ENCODE results near the gene ZMYND10. TPM values are rescaled to one million over a fixed set of nuclear protein-coding genes. Genes with fewer than 3 reads are reported as not detected.

Gene ZMYND10
- 0.37 and 3.2 TPM in 2 replicates for total RNA-seq (2014; rRNA removed; shearing (Covaris generic))

- DNase-seq (ENCODE audit: low read depth) = peak; percentile 56
Measured at GRCh38 chr3:50345586-50346234, at the start of gene ZMYND10. ZMYND10 (minus strand) TSS chr3:50345732; CDS start chr3:50345579, 153 bp downstream.

DNA sequence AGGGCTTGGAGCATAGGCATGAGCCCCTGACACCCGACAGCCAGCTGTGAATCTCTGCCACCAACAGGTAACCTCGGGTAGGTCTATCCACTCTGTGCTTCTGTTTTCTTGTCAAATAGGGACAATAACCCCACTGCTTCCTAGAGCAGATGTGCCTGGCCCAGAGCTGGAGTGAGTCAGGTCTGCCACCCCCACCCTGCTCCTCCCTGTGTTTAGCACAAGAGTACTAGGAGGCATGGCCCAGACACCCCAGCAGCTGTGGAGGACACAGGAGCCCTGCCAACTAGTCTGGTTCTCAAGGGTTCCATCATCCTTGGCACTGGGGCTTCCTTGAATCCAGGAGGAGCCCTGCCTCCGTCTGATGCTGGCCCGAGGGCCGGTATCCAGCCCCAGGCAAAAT lies 47.5 kb upstream of the ZMYND10 start:
- DNase-seq (ENCODE audit: low read depth) = no peak

GRCh38 chr3:50392101-50392715 lies 46.7 kb upstream of the ZMYND10 start:
- no peak for DNase-seq (ENCODE audit: low read depth)

DNA sequence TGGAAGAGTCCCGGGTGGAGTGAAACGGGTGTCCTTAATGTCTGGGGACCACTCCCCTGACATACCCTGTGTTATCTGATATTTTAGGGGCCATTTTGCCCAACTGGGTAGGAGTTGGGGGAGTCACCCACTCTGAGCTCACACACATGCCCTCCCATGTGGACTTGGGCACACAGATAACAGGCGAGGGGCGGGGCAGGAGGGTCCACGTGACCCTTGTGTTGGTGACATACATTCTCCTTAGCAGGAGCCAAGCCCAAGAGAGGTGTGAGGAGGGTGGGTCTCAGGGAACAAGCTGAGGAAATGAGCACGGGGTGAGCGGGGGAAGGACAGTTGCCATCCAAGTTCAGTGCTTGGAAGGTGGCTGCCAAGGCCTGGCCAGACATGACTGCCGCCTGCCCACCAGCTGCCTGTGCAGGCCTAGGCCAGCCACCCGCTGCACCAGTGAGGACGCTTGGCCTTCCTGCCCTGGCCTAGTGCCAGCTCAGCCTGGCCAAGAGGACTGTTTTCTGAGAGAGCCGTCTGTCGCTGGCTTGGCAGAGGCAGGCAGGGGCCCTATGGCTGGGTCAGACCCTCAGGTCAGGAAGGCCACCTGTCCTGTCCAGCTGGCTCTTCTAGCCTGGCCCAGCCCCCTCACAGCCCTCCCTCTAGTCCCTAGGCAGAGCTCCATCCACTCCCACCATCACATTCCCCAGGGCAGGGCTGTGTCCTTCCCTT lies 45.1 kb upstream of the ZMYND10 start:
- no peak for DNase-seq (ENCODE audit: low read depth)

DNA sequence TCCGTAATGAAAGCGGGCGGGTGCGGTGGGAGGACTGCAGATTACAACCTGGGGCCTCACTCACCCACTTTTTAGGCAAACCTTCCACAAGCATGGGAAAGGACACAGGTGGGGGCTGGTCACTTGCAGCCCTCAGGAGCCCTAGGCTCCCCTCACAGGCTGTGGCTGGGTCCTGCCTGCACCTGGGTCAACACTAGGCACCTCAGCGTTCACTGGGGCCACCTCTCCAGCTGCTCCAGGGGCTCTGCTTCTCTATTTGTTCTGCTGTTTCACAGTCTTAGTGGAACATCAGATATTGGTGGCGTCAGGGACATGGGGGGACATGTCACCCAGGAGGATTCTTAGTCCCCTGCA lies 43.9 kb upstream of the ZMYND10 start:
- DNase-seq (ENCODE audit: low read depth) = no peak

GRCh38 chr3:50388720-50389413 lies 43.3 kb upstream of the ZMYND10 start:
- DNase-seq (ENCODE audit: low read depth) = peak; percentile 22

- no peak for DNase-seq (ENCODE audit: low read depth)
Measured at GRCh38 chr3:50388016-50388719, 42.6 kb upstream of the ZMYND10 start.

DNA sequence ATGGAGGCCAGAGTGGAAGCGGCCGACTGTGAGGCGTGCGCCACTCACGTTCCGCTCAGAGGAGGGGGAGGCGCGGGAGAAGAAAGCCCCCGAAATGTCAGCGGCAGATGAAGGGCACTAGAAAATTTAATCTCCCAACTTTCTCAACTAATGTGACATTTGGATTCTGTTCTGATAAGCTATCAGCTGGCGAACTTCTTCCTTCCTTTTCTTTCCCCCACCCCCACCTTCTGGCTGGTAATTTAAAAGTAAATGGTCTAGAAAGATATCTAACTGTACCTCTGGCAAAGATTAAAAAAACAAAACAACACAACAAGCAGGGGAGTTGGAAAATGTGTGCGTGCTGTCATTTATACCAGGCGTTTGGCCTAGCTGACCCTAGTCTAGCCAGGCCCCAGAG lies 40.2 kb upstream of the ZMYND10 start:
- DNase-seq (ENCODE audit: low read depth) = no peak

- no peak for DNase-seq (ENCODE audit: low read depth)
Measured at GRCh38 chr3:50383750-50384149, 38.2 kb upstream of the ZMYND10 start.

DNA sequence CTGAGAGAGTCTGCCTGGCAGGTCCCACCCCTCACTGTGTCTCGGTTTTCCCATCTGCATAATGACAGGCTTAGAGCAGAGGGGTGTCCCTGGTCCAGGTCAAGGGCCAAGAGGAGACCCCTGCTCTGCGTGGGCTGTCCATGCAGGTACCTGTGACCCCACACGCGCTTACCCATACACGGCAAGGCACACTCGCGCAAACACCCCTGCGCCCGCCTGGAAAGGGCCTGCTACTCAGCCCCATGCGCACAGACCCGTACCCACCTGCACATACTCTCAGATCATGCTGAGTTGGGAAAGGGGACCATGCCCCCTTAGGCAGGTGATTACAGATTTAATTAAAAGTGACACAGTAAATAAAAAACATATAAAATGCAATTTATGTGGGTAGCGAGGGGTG lies 37.2 kb upstream of the ZMYND10 start:
- no peak for DNase-seq (ENCODE audit: low read depth)

DNA sequence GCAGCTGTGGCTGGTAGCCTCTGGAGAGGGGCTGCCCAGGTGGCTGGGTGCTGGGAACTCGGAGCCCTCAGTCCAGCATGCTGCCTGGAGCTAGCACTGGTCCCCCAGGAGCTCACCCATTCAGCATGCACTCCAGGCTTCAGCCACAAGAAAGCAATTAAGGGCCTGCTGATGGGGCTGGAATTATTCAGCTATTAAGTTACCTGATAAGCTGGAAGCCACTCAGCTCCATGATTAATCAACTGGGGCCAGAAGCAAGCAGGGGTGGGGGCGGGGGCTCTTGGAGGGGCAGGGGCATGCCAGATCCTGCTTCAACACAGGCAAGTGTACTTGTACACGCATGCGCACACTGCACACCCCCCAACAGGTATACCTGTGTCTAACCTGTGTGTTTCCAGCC lies 35.9 kb upstream of the ZMYND10 start:
- no peak for DNase-seq (ENCODE audit: low read depth)

GRCh38 chr3:50380405-50381085 lies 35.0 kb upstream of the ZMYND10 start:
- DNase-seq (ENCODE audit: low read depth) = no peak

- DNase-seq (ENCODE audit: low read depth) = no peak
Measured at GRCh38 chr3:50378757-50379156, 33.2 kb upstream of the ZMYND10 start.

- DNase-seq (ENCODE audit: low read depth) = no peak
Measured at GRCh38 chr3:50378024-50378423, 32.5 kb upstream of the ZMYND10 start.

DNA sequence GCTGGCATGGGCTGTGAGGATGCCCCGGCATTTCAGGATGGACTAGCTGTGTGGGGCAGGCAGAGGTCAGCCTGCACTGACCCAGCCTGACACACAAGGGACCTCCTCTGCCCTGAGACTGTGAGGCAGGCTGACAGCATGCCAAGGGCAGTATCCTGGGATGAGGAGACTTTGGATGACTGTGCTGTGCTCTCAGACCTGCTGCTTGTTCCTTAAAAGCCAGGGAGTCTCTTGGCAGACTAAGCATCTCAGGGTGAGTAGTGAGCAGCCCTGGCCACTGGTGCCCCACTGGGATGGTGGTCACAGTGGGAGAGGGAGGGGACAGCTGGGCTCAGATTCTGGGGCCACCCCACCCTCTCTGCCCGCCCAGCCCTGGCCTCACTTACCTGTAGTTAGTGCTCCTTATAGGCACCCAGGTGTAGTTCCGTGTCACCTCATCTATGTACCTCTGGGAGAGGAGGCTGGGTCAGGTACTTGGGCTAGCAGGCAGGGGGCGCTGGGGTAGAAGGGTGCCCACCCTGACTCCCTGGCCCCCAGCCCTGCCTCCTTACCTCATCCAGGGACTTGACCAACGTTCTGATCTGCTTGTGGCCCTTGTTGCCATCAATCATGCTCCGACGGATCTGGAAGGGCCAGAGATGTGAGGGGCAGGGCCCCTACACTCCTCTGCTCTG lies 29.9 kb upstream of the ZMYND10 start:
- DNase-seq (ENCODE audit: low read depth) = no peak

DNA sequence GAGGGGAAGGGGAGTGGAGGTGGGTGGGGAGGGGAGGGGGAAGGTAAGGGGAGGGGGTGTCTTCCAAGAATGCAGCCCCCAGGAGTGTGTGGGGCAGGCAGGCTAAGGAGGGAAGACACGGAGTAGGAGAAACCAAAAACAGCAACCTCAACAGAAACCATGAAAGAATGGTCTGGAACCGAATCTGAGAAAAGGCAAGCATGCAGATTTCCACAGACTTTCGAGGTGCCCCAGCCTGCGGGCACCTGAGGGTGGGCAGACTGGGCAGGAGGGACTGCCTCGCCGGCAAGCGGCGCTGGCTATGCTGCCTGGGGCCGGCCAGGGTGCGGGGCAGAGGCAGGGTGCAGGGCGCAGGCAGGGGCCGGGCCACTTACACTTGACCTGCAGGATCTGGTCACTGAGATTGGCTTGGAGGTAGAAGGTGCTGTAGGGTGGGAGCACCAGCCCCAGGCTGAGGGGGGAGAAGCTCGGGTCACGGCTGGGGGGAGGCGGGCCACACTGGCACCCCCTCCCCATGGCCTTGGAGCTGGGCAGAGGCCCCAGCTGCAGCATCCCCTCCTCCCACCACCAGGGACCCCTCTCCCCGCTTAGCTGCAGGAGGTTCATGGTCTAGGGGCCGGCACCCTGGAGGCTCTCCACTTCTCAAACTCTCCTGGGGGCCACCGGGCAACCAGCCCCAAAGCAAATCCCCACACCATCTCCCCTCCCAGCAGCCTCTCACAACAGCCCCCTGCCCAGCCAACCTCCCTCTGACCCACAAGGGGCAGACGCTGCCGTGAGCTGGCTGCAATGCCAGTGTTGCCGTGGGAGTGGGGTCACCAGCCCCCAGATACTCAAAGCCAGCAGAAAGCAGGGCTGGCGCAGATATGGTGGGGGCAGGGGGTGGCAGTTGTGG lies 29.1 kb upstream of the ZMYND10 start:
- DNase-seq (ENCODE audit: low read depth) = no peak

DNA sequence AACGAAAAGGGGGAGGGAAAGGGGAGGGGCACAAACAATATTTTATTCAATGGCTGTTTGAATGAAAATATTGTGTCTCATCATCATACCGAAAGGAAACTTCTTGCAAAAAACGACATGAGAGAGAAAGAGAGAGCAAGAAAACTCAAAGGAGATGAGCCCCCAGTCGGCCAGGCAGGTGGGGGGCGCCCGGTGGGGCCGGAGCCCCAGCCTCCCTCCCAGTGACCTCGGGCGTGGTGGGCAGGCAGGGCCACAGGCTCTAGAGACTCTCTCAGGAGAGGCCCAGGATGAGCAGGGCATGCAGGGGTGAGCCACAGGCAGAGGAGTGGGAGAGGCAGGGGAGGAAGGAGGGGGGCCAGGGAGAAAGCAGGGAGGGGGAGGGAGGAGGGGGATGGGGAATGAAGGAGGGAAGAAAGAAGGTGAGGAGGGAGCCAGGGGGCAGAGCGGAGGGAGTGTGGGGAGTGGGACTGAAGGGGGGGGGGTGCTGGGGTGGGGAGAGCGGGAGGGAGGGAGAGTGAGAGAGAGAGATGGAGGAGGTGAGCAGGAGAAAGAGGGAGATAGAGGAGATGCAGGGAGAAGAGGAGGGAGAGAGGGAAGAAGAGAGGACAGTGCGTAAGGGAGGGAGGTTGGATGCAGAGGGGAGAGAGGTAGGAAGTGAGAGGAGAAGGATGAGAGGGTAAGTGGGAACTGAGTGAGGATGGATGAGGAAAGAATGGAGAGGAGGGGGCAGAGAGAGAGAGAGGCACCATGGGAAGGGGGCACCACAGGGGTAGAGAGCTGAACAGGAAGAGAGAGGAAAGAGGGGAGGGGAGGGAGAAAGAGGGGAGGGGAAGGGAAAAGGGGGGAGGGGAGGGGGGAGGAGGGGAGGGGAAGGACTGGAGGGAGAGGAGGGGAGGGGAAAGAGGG lies 27.9 kb upstream of the ZMYND10 start:
- DNase-seq (ENCODE audit: low read depth) = no peak

- no peak for DNase-seq (ENCODE audit: low read depth)
Measured at GRCh38 chr3:50372349-50372748, 26.8 kb upstream of the ZMYND10 start.
